ENCODE results near the gene PTHLH.

PTHLH gene

DNA sequence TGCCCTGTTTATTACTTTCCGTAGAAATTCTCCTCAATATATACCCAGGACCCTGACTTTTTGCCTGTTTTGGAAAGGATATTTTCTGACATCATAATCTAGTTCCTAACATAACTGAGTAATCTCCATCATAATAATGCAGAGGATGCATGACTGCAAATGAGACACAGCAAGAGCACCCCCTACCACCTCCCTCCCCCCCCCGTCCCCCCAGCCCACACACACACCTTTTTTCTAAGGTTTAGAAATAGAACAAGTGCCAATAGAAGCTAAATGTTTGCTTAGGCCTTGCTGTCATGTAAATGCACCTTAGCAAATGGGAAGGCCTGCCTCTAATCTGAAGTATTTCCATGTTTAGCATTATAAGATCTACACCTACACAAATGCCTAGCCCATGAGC lies at the start of gene PTHLH:
PTHLH (minus strand) TSS at position 13 of the 400 bp plus-strand sequence. CDS start 3,239 bp downstream, outside the sequence.
- peaks cover 8% of the 10 kb centered on the region for H3K4me1 ChIP-seq
- no peaks in the 10 kb centered on the region for H3K27me3 ChIP-seq (ENCODE audit: control insufficient read depth, insufficient read depth, low read length)
- H3K4me3 ChIP-seq (ENCODE audit: low read depth, low read length), result peak within 1 kb of the TSS; percentile 95
- H3K79me2 ChIP-seq, result no peaks in the 10 kb centered on the region
- no peaks in the 10 kb centered on the region for H3K9me3 ChIP-seq (ENCODE audit: control insufficient read depth, low read length)
- peaks cover 6% of the 10 kb centered on the region for H3K36me3 ChIP-seq (ENCODE audit: control insufficient read depth, insufficient read depth, low read length)
- peak within 1 kb of the TSS; percentile 78 for H2AFZ ChIP-seq
- peak within 1 kb of the TSS; percentile 80 for H3K4me2 ChIP-seq (ENCODE audit: low read length)
- TF ChIP-seq, protein P1, sequence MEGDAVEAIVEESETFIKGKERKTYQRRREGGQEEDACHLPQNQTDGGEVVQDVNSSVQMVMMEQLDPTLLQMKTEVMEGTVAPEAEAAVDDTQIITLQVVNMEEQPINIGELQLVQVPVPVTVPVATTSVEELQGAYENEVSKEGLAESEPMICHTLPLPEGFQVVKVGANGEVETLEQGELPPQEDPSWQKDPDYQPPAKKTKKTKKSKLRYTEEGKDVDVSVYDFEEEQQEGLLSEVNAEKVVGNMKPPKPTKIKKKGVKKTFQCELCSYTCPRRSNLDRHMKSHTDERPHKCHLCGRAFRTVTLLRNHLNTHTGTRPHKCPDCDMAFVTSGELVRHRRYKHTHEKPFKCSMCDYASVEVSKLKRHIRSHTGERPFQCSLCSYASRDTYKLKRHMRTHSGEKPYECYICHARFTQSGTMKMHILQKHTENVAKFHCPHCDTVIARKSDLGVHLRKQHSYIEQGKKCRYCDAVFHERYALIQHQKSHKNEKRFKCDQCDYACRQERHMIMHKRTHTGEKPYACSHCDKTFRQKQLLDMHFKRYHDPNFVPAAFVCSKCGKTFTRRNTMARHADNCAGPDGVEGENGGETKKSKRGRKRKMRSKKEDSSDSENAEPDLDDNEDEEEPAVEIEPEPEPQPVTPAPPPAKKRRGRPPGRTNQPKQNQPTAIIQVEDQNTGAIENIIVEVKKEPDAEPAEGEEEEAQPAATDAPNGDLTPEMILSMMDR (IDR thresholded peaks at IDR 0.05), result no peak
- peak within 1 kb of the TSS; percentile 98 for H3K27ac ChIP-seq
- H3K9ac ChIP-seq, result peak within 1 kb of the TSS; percentile 75

DNA sequence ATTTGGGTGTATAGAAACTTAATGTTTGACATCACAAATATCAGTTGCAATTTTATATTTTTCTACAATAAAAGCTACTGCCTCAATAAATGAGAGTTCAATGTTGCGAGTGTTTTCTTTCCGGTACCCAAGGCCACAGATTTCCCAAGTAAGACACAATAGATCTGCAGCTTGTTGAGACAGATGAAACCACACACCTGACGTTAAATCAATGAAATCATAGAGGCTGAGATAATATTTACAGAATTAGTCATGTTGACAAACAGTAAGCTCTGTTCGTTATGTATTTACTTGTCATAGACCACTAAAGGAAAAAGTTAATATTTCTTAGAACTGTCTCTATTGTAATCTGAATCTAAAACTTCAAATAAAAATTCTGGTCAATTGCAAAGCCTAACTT lies 49.2 kb upstream of the PTHLH start:
- H3K79me2 ChIP-seq, result no peaks in the 10 kb centered on the region
- no peak overlapping the region for H3K4me3 ChIP-seq (ENCODE audit: low read depth, low read length)
- H3K4me1 ChIP-seq, result peaks cover 21% of the 10 kb centered on the region
- H3K27me3 ChIP-seq (ENCODE audit: control insufficient read depth, insufficient read depth, low read length), result no peaks in the 10 kb centered on the region
- H3K9ac ChIP-seq, result no peak overlapping the region
- H3K27ac ChIP-seq, result no peak overlapping the region
- no peak overlapping the region for H2AFZ ChIP-seq
- H3K4me2 ChIP-seq (ENCODE audit: low read length), result no peak overlapping the region
- no peaks in the 10 kb centered on the region for H3K36me3 ChIP-seq (ENCODE audit: control insufficient read depth, insufficient read depth, low read length)
- TF ChIP-seq, protein P1 (IDR thresholded peaks at IDR 0.05), result no peak
- H3K9me3 ChIP-seq (ENCODE audit: control insufficient read depth, low read length), result no peaks in the 10 kb centered on the region

DNA sequence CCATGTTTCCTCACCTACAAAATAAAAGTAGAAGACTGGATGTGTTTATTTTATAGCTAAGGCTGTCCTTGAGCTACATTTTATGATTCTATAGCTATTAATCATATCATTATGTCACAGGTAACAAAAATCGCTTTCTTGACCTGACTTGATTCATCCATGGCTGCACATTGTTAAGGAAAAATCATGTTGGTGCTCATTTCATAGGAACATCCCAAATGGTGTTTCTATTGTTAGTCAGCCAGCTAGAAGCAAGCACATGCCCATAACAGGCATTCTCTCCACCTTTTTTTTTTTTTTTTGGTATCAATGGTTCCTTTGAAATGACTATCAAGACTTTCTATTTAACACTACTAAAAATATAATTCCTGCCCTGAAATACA lies 45.3 kb upstream of the PTHLH start:
- Histone ChIP-seq H3K4me2 (ENCODE audit: low read length) (no peak overlapping the region), H3K27ac (no peak overlapping the region), H3K27me3 (ENCODE audit: control insufficient read depth, insufficient read depth, low read length) (no peaks in the 10 kb centered on the region), H2AFZ (no peak overlapping the region), H3K9me3 (ENCODE audit: control insufficient read depth, low read length) (no peaks in the 10 kb centered on the region), H3K4me1 (no peaks in the 10 kb centered on the region), H3K36me3 (ENCODE audit: control insufficient read depth, insufficient read depth, low read length) (no peaks in the 10 kb centered on the region), H3K4me3 (ENCODE audit: low read depth, low read length) (no peak overlapping the region), H3K79me2 (no peaks in the 10 kb centered on the region), H3K9ac (no peak overlapping the region)
- TF ChIP-seq, protein P1 (IDR thresholded peaks at IDR 0.05), result no peak

DNA sequence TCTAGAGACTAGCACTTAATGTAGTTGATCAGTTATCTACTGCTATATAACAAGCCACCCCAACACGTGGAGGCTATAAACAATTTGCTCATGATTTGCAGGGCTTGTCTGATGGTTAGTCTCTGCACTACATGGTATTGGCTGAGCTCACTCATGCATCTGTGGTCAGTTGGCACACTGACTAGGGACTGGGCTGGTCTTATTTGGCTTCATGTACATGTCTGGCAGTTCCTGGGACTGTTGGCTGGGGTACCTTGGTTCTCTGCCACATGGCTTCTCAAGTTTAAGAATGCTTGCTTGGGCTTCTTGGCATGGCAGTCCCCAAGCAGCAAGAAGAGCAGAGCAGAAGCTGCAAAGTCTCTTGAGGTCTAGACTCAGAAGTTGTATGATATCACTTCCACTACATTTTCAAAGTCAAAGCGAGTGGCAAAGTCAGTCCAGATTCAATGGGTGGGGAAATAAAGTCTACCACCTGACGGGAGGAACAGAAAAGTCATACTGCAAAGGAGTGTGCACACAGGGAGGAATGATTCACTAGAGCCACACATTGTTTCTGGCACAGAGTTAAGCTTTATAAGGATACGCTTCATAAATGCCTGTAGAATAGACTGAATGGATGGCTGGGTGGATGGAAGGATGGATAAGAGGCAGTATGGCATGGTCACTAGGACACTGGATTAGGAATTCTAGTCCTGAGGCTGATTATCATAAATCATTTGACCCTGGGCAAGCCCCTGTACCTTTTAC lies 44.8 kb upstream of the PTHLH start:
- Histone ChIP-seq H3K4me1 (no peaks in the 10 kb centered on the region), H3K36me3 (ENCODE audit: control insufficient read depth, insufficient read depth, low read length) (no peaks in the 10 kb centered on the region), H3K27me3 (ENCODE audit: control insufficient read depth, insufficient read depth, low read length) (no peaks in the 10 kb centered on the region), H3K9me3 (ENCODE audit: control insufficient read depth, low read length) (no peaks in the 10 kb centered on the region), H2AFZ (no peak overlapping the region), H3K4me3 (ENCODE audit: low read depth, low read length) (no peak overlapping the region), H3K27ac (no peak overlapping the region), H3K9ac (no peak overlapping the region), H3K4me2 (ENCODE audit: low read length) (no peak overlapping the region), H3K79me2 (no peaks in the 10 kb centered on the region)
- TF ChIP-seq, protein P1 (IDR thresholded peaks at IDR 0.05), result no peak

DNA sequence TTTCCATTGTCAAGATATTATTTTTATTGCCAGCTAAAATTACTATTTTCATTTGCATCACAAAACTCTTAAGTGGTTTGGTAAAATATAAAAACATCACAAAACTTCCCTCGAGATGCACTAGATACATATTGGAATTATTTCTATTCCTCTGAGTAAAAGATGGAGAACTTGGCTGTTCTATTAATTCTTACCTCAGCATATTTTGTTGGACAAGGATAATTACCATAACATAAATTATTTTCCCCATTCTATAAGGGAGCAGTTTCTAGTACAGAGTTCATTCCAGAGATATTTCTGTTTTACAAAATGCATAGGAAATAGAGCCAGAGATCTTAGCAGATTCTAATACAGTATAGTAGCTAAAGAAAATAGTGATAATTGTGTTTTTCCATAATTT lies 42.6 kb upstream of the PTHLH start:
- Histone ChIP-seq H3K4me2 (ENCODE audit: low read length) (no peak overlapping the region), H3K79me2 (no peaks in the 10 kb centered on the region), H3K4me3 (ENCODE audit: low read depth, low read length) (no peak overlapping the region), H3K27me3 (ENCODE audit: control insufficient read depth, insufficient read depth, low read length) (no peaks in the 10 kb centered on the region), H3K4me1 (peaks cover 4% of the 10 kb centered on the region), H2AFZ (no peak overlapping the region), H3K27ac (no peak overlapping the region), H3K9me3 (ENCODE audit: control insufficient read depth, low read length) (no peaks in the 10 kb centered on the region), H3K9ac (no peak overlapping the region), H3K36me3 (ENCODE audit: control insufficient read depth, insufficient read depth, low read length) (no peaks in the 10 kb centered on the region)
- TF ChIP-seq, protein P1 (IDR thresholded peaks at IDR 0.05), result no peak

All from parathyroid adenoma (tissue), 2 donors.